Measurements from ENCODE around the gene OST4.
"Not testable (repeated sequence)": the region's sequence is repeated elsewhere in the genome, so short reads cannot be mapped to it uniquely, and the experiment has no call there.

The OST4 gene

DNA sequence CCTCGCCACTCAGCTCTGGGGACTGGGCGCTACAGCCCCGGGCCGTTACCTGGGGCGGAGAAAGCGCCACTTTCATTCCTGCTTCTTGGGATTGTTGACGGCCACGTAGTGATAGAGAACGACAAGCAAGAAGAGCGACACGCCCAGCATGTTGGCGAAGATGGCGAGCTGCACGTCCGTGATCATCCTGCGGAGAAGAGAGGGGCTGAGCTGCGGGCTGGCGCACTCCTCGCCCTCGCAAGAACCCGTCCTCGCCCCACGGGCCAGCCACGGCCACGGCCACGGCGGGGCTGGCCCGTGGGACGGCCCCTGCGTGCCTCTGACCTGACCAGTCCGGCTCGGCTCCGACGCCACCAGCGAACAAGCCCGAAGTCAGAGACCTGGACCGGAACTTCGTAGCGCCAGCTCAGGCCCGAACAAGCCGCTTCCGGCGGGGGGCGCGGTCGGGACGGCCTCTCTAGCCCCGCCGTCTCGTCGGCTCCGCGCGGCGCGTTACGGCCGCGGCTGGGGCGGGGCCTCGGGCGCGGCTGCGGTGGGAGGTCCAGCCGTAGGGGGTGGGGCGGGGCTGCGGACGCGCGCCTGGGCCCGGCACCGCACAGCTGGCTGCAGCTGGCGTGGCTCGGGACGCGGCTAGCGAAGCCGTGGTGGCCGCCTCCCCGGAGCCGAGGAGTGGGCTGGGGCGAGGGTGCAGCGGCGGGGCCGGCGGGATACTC is at the start of gene OST4:
OST4 (minus strand) TSS at position 378 of the 713 bp plus-strand sequence.
- FAIRE-seq = no peak

GRCh38 chr2:27119330-27119670 is 47.8 kb upstream of the OST4 start:
- not testable (repeated sequence) for FAIRE-seq

DNA sequence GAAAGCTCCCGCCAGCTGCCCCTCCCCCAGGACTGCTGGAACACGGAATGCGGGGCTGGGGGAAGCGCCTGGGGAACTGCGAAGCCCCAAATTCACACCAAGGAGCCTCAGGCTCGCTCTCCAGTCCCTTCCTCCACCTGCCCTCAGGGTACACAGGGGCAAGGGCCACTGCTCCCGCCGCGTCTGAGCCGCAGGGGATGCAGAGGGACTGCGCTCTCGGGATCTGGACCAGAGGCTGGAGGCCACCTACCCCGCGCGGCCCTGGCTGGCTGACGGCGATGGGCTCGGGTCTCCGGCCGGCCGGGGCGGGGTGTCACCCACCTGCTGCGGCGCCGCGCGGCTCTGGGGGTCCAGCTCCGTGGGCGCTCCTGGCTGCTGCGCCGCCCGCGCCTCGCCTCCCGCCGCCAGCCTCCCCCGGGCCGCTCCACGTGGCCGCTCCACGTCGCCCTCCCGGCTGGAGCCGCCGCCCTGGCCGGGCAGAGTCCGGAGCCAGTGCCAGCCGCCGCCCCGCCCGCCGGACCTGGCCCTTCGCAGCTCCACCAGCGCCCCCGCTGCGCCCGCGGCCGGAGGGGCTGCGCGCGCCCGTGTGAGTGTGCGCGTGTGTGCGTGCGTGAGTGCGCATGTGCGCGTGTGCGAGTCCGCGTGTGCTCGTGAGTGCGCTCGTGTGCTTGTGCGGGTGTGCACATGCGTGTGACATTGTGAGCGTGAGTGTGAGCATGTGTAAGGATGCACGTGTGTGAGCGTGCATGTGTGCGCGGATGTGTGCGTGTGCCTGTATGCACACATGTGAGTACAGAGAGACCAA is 47.3 kb upstream of the OST4 start, which contains the start of gene CGREF1:
CGREF1 (minus strand) TSS at position 604 of the 805 bp plus-strand sequence. CDS start 14,762 bp downstream, outside the sequence.
- FAIRE-seq = no peak

DNA sequence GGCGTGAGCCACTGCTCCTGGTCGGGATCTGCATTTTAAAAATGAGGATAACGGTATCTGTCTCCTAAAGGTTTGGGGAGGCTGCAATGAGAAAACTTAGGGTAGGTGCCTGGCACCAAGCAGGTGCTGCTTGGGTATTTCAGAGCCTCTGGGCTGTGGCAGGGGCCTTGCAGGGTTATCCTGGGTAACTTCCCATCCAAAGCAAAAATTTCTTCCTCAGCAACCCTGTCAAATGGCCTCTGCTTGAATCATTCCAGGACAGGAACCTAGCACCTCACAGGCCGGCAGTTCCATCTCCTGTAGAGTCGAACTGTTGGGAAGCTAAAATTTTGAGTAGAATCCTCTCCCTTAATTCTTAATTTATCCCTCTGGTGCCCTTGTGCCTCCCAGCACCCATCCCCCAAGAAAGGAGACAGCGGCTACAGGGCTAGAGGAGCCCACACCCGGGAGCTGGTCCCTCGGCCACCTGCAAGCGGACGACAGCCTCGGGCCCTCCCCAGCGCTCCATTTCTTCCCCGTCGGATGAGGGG is 46.6 kb upstream of the OST4 start:
- no peak for FAIRE-seq

- FAIRE-seq = no peak
Measured at GRCh38 chr2:27115519-27115918, 44.1 kb upstream of the OST4 start.

- FAIRE-seq = not testable (repeated sequence)
Measured at GRCh38 chr2:27111392-27112078, 40.1 kb upstream of the OST4 start.

GRCh38 chr2:27110603-27111352 is 39.3 kb upstream of the OST4 start:
- FAIRE-seq = not testable (repeated sequence)

GRCh38 chr2:27109083-27109482 is 37.6 kb upstream of the OST4 start:
- FAIRE-seq = no peak

GRCh38 chr2:27108221-27108620 is 36.8 kb upstream of the OST4 start:
- FAIRE-seq = no peak

GRCh38 chr2:27105981-27106380 is 34.5 kb upstream of the OST4 start:
- no peak for FAIRE-seq

- no peak for FAIRE-seq
Measured at GRCh38 chr2:27102329-27102728, 30.9 kb upstream of the OST4 start.

- no peak for FAIRE-seq
Measured at GRCh38 chr2:27100036-27100435, 28.6 kb upstream of the OST4 start.

DNA sequence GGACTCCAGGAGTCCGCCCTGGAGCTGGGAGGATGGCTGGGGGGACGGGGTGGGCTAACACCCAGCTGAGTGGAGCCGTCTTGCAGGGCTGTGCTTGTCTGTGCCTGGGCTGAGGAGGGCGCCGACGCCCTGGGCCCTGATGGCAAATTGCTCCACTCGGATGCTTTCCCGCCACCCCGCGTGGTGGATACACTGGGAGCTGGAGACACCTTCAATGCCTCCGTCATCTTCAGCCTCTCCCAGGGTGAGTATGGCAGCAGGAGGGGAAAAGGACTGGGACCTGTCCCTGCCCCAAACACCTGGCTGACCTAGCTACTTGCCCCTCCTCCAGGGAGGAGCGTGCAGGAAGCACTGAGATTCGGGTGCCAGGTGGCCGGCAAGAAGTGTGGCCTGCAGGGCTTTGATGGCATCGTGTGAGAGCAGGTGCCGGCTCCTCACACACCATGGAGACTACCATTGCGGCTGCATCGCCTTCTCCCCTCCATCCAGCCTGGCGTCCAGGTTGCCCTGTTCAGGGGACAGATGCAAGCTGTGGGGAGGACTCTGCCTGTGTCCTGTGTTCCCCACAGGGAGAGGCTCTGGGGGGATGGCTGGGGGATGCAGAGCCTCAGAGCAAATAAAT is 28.0 kb upstream of the OST4 start:
- FAIRE-seq = no peak

- FAIRE-seq = no peak
Measured at GRCh38 chr2:27097341-27097740, 25.9 kb upstream of the OST4 start.

DNA sequence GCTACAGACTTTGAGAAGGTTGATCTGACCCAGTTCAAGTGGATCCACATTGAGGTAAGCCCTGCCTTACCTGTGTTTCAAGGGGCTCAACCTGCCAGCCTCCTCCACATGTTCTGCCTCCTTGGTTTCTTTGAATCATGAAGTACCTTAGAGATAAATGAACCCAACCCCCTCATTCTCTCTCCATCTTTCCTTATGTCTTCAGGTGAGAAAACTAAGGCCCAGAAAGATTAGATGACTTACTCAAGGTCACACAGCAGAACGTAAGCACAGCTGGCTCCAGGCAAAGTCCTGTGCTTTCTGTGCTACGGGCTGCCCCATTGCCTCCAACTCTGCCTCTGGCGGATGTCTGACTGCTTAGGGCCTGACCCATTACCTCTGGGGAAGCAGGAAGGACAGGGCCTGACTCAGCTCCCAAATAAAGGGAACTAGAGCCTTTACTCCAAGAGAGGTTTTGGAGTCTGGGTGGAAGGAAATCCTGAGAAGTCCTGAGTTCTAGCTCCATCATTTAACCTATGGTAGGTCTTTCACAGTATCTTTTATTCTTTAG is 25.4 kb upstream of the OST4 start:
- no peak for FAIRE-seq

GRCh38 chr2:27095745-27096651 is 24.5 kb upstream of the OST4 start:
- FAIRE-seq = no peak

GRCh38 chr2:27095427-27095744 is 23.9 kb upstream of the OST4 start:
- FAIRE-seq = no peak

- FAIRE-seq = no peak
Measured at GRCh38 chr2:27094353-27094984, 23.0 kb upstream of the OST4 start.

DNA sequence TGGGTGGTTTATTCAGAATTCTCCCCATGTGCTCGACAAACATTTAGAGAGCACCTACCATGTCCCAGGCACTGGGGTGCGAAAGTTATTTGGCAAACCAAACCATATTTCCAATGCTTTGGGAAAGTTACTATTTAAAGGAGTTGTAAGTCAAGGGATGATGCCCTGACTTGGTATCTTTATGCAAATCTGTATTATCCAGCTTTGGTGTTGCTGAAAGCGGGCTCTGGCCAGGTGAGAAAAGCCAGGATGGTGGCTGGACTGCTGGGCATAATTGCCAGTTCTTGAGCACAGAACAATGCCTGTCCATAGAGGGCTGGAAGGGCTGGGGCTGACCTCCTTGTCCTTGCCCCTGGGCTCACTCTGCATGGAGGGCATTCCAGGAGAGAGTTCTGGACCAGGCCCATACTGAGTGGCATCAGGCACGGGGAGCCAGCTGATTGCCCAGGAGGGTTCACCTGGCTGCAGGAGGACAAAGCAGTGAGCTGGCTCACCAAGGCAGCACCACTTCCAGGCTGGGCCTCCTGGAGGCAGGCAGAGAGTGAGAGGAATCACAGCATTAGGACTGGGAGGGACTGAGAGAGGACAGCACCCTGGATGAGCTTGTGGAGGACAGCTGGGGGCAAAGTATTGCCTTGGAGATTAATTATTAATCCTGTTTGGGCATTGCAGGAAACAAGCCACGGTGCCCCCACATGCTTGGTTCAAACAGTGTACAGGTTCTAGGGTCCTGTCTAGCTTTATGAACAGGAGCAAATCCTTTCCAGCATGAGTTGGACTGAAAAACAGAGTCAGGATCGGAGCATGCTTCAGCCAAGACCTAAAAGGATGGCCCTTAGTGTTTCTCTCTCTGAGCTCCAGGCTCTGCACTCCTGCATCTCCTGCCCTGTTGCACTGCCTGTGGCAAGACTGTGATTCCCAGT is 22.2 kb upstream of the OST4 start:
- no peak for FAIRE-seq

All from G401.6 (cell line).